Stimulated activated CD4-positive, alpha-beta T cell treated with anti-CD3 and anti-CD28 coated beads, Interleukin-15, amount 100 ng/mL, for 24 hours (primary cell): Measurements from ENCODE around the gene NCDN.

Experiments used
- DNase-seq: peaks from one replicate; pipeline ENCODE4 v3.0.0-alpha.2; 2020

Gene NCDN

GRCh38 chr1:35555212-35555584 is 2.4 kb upstream of the NCDN start:
- DNase-seq, result no peak

- DNase-seq, result no peak
These were observed 1.8 kb upstream of the NCDN start for GRCh38 chr1:35555601-35556477.

GRCh38 chr1:35556484-35557117 is 998 bp upstream of the NCDN start:
- peak; percentile 42 for DNase-seq

- DNase-seq, result no peak
These were observed 435 bp upstream of the NCDN start, which contains the start of gene KIAA0319L for GRCh38 chr1:35557118-35557610. Gene KIAA0319L, minus strand, starts transcription at chr1:35557403. Its CDS starts 2,912 bp downstream, at chr1:35554491.

GRCh38 chr1:35558374-35559316 is 1.0 kb downstream of the NCDN start:
- DNase-seq, result peak; percentile 39

- no peak for DNase-seq
These were observed 1.8 kb downstream of the NCDN start for GRCh38 chr1:35559317-35559944.

GRCh38 chr1:35560256-35561225 is 2.9 kb downstream of the NCDN start:
- DNase-seq, result no peak

- no peak for DNase-seq
These were observed 3.8 kb downstream of the NCDN start for GRCh38 chr1:35561297-35561971.

- DNase-seq, result no peak
These were observed 4.5 kb downstream of the NCDN start for GRCh38 chr1:35561972-35562680.

- DNase-seq, result no peak
These were observed 5.6 kb downstream of the NCDN start for GRCh38 chr1:35563166-35563565.

- DNase-seq, result peak; percentile 88
These were observed 6.7 kb downstream of the NCDN start for GRCh38 chr1:35564037-35564883.

GRCh38 chr1:35564884-35565741 is 7.5 kb downstream of the NCDN start:
- DNase-seq, result no peak

- DNase-seq, result no peak
These were observed 8.1 kb downstream of the NCDN start for GRCh38 chr1:35565742-35566133.

- no peak for DNase-seq
These were observed 10.5 kb downstream of the NCDN start for GRCh38 chr1:35567947-35568558.

GRCh38 chr1:35568975-35569395 is 11.4 kb downstream of the NCDN start:
- DNase-seq, result peak; percentile 71

GRCh38 chr1:35569936-35570335 is 12.3 kb downstream of the NCDN start:
- DNase-seq, result no peak

- no peak for DNase-seq
These were observed 13.1 kb downstream of the NCDN start for GRCh38 chr1:35570589-35571137.
